ENCODE data around the gene FAM110A.

DNA sequence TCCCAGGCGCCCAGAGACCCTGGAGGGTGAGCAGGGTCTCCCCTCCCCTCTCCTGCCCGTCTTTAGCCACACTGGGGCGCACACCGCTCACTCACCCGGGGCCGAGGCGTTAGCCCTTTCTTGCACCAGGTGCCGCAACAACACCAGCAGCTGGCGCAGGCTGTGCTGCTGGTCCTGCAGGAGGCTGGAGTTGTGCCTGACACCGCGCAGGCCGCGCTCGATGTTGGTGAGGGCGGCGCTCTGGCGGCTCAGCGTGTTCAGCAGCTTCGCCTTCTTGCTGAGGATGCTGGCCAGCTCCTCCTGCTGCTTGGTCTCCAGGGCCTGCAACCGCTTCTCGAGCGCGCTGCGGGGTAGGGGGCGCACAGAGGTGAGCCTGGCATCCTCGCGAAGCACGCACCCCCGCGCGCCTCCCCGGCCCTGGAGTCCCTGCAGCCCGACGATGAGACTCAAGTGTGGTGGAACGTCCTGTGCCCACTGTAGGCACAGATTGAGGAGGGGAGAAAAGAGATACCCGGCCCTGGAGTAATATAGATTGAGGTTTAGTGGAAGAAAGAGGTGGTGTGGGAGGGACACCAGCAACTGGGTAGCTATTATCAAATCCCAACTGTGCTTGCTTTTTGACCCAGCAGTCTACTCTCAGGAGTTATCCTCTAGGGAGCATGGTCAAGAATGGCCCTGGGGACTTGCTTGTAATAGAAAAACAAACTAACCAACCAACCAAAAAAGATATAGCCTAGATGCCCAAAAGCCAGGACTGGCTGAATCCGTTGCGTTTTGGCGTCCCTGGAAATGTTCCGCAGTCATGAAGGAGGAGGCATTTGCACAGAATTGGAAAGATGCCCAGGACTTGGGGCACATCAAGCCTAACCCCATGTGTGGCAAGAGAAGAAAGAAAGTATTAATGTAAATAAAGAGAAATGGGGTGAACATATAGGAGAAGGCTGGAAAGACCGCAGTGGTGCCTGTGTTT, 51.8 kb downstream of the FAM110A start:
- TF ChIP-seq POLR2A (IDR thresholded peaks at IDR 0.05; ENCODE audit: low read depth, low read length) (no peak), EZH2 (IDR thresholded peaks at IDR 0.05; ENCODE audit: borderline replicate concordance, low read depth, low read length, severe bottlenecking) (no peak), CTCF (IDR thresholded peaks at IDR 0.05; ENCODE audit: extremely low read depth in 1 of 2, insufficient read depth in 1 of 2, low read depth in 1 of 2, low read length in 2 of 2) (no peak), JUN (IDR thresholded peaks at IDR 0.05; ENCODE audit: borderline replicate concordance, insufficient read depth, insufficient read length, low read depth) (no peak), POLR2AphosphoS5 (IDR thresholded peaks at IDR 0.05; ENCODE audit: insufficient read depth, low read depth, low read length) (no peak)
- TF ChIP-seq, protein P1, sequence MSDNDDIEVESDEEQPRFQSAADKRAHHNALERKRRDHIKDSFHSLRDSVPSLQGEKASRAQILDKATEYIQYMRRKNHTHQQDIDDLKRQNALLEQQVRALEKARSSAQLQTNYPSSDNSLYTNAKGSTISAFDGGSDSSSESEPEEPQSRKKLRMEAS (IDR thresholded peaks at IDR 0.05; ENCODE audit: insufficient read depth, insufficient read length): no peak
